Endothelial cell of umbilical vein (primary cell): ENCODE measurements around the gene CUBN.

ENCODE experiments used
- CTCF ChIP-seq, 2 donors: IDR thresholded peaks; 1 replicate in 1 of 2; 2 replicates in 1 of 2; pipeline ENCODE4 v1.5.1; 2011; ENCODE audit warnings: low read length in 2 of 2, mild to moderate bottlenecking in 2 of 2, moderate library complexity in 2 of 2, control low read depth in 1 of 2, inconsistent platforms in 1 of 2, low read depth in 1 of 2; ENCODE audit not compliant: insufficient read depth in 1 of 2; ENCODE audit errors: extremely low read depth in 1 of 2
- FOS ChIP-seq: IDR thresholded peaks from 2 replicates; pipeline ENCODE4 v1.6.1; 2011; ENCODE audit warnings: mild to moderate bottlenecking, low read length, moderate library complexity, borderline replicate concordance; ENCODE audit not compliant: insufficient read depth
- JUN ChIP-seq: IDR thresholded peaks from 2 replicates; pipeline ENCODE4 v1.6.1; 2011; ENCODE audit warnings: borderline replicate concordance, low read depth; ENCODE audit not compliant: insufficient read length, insufficient read depth
- POLR2AphosphoS5 ChIP-seq: IDR thresholded peaks from 2 replicates; pipeline ENCODE4 v1.6.1; 2012; ENCODE audit warnings: low read depth, mild to moderate bottlenecking, control low read depth, low read length, moderate library complexity; ENCODE audit not compliant: insufficient read depth

GRCh38 chr10:16934461-16934860, 195.2 kb downstream of the CUBN start:
- TF ChIP-seq FOS (no peak), CTCF (IDR thresholded peaks at IDR 0.05; ENCODE audit: extremely low read depth in 1 of 2, insufficient read depth in 1 of 2, low read depth in 1 of 2, low read length in 2 of 2) (no peak), JUN (no peak), POLR2AphosphoS5 (no peak)
